ENCODE data around the gene MDH1. TPM values are rescaled to one million over a fixed set of nuclear protein-coding genes. Genes with fewer than 3 reads are reported as not detected.

Gene MDH1
- total and polyA plus RNA-seq, 9 of the 15 experiments (the other 6 are each of a cell fraction or from before 2014, with no cell fraction given) = 191 to 1,225 (median 284) TPM

- TF ChIP-seq STAT5A (IDR thresholded peaks at IDR 0.05; ENCODE audit: borderline replicate concordance, low read length) = peak; percentile 25; the same call in 1 of the 2 replicates
- TF ChIP-seq LARP7 (IDR thresholded peaks at IDR 0.05) = no peak
- no peak for TF ChIP-seq NR1H2 (CRISPR knock-in tag; IDR thresholded peaks at IDR 0.05)
- no peak for TF ChIP-seq ZNF217 (CRISPR knock-in tag; IDR thresholded peaks at IDR 0.05)
- TF ChIP-seq TARDBP (IDR thresholded peaks at IDR 0.05) = 0 out of 2 replicates have a peak, but pooled peaks have one; percentile 59
- TF ChIP-seq, protein P1, sequence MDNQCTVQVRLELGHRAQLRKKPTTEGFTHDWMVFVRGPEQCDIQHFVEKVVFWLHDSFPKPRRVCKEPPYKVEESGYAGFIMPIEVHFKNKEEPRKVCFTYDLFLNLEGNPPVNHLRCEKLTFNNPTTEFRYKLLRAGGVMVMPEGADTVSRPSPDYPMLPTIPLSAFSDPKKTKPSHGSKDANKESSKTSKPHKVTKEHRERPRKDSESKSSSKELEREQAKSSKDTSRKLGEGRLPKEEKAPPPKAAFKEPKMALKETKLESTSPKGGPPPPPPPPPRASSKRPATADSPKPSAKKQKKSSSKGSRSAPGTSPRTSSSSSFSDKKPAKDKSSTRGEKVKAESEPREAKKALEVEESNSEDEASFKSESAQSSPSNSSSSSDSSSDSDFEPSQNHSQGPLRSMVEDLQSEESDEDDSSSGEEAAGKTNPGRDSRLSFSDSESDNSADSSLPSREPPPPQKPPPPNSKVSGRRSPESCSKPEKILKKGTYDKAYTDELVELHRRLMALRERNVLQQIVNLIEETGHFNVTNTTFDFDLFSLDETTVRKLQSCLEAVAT (IDR thresholded peaks at IDR 0.05) = no peak
- TF ChIP-seq ZNF431 (CRISPR knock-in tag; IDR thresholded peaks at IDR 0.05) = no peak
- TF ChIP-seq HMG20A (CRISPR knock-in tag; conservative IDR thresholded peaks at IDR 0.05) = no peak
- no peak for TF ChIP-seq ZNF408 (CRISPR knock-in tag; IDR thresholded peaks at IDR 0.05; ENCODE audit: low read depth)
- TF ChIP-seq ZNF184 (CRISPR knock-in tag; IDR thresholded peaks at IDR 0.05) = no peak
- no peak for TF ChIP-seq WHSC1 (IDR thresholded peaks at IDR 0.05; ENCODE audit: low read length)
- TF ChIP-seq KDM2B (CRISPR knock-in tag; IDR thresholded peaks at IDR 0.05) = no peak
- TF ChIP-seq ZEB2 (IDR thresholded peaks at IDR 0.05) = peak; percentile 82
- no peak for TF ChIP-seq NR0B1 (IDR thresholded peaks at IDR 0.05; ENCODE audit: partially characterized antibody)
- TF ChIP-seq HDGF (IDR thresholded peaks at IDR 0.05) = no peak
- no peak for TF ChIP-seq ZNF699 (CRISPR knock-in tag; IDR thresholded peaks at IDR 0.05; ENCODE audit: insufficient replicate concordance)
- no peak for TF ChIP-seq ZFP91 (CRISPR knock-in tag; IDR thresholded peaks at IDR 0.05)
- peak; percentile 74; the same call in 1 of the 2 replicates for TF ChIP-seq MTA3 (IDR thresholded peaks at IDR 0.05; ENCODE audit: borderline replicate concordance)
- TF ChIP-seq HEY1 (CRISPR knock-in tag; IDR thresholded peaks at IDR 0.05; ENCODE audit: borderline replicate concordance) = no peak
- peak; percentile 97 to 99 for TF ChIP-seq SIX5 (IDR thresholded peaks at IDR 0.05; ENCODE audit: borderline replicate concordance in 1 of 2, insufficient read depth in 1 of 2, low read depth in 1 of 2, low read length in 2 of 2)
- no peak for TF ChIP-seq MCM3 (IDR thresholded peaks at IDR 0.05)
- peak; percentile 48 for TF ChIP-seq FOSL1 (tag; conservative IDR thresholded peaks at IDR 0.05)
- no peak for TF ChIP-seq MCM7 (IDR thresholded peaks at IDR 0.05)
- peak; percentile 78 for TF ChIP-seq FOXM1 (IDR thresholded peaks at IDR 0.05; ENCODE audit: low read depth)
- TF ChIP-seq FOXM1 (CRISPR knock-in tag; IDR thresholded peaks at IDR 0.05; ENCODE audit: low read depth) = no peak
- TF ChIP-seq, protein P2, sequence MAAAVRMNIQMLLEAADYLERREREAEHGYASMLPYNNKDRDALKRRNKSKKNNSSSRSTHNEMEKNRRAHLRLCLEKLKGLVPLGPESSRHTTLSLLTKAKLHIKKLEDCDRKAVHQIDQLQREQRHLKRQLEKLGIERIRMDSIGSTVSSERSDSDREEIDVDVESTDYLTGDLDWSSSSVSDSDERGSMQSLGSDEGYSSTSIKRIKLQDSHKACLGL (CRISPR knock-in tag; IDR thresholded peaks at IDR 0.05; ENCODE audit: borderline replicate concordance, poor library complexity, severe bottlenecking) = no peak
- no peak; the same call in 1 of the 2 replicates for TF ChIP-seq SOX6 (IDR thresholded peaks at IDR 0.05)
These were observed at the start of gene MDH1, which contains the start of gene WDPCP (continued) for GRCh38 chr2:63588385-63589147.

All from K562 (cell line).